Tibial artery (tissue), 4 donors: ENCODE results near the gene IL3RA.

Source experiments
- DNase-seq, 2 donors: peaks; one replicate each; pipeline ENCODE4 v3.0.0-alpha.2; 2019
- H3K27ac ChIP-seq, 2 donors: fragments of 200-600 bp; sonication (generic) in 1 of 2; 1 replicate in 1 of 2; 2 replicates in 1 of 2; pipeline ENCODE4 v1.5.1; 2018 to 2019; ENCODE audit warnings: mild to moderate bottlenecking in 1 of 2
- H3K27me3 ChIP-seq, 2 donors: fragments of 200-600 bp; sonication (generic) in 1 of 2; one replicate each; pipeline versions ENCODE4 v1.5.1 to v1.6.0; 2016 to 2019
- H3K36me3 ChIP-seq, 3 donors: fragments of 200-600 bp; sonication (generic) in 2 of 3; one replicate each; pipeline ENCODE4 v1.5.1; 2016 to 2019; ENCODE audit warnings: mild to moderate bottlenecking in 2 of 3
- H3K4me1 ChIP-seq, 4 donors: fragments of 200-600 bp; sonication (generic) in 2 of 4; 1 replicate in 3 of 4; 2 replicates in 1 of 4; pipeline ENCODE4 v1.5.1; 2016 to 2019
- H3K4me3 ChIP-seq, 2 donors: fragments of 200-600 bp; sonication (generic) in 1 of 2; 1 replicate in 1 of 2; 2 replicates in 1 of 2; pipeline ENCODE4 v1.5.1; 2018 to 2019; ENCODE audit warnings: mild to moderate bottlenecking in 2 of 2
- H3K9me3 ChIP-seq, 3 donors: fragments of 200-600 bp; sonication (generic) in 1 of 3; one replicate each; pipeline ENCODE4 v1.5.1; 2016 to 2019
- intact Hi-C: fragments of 100-400 bp; cut with DNase I; formaldehyde crosslinking; loops from one replicate; pipeline ENCODE4 v1.15.0; 2023; ENCODE audit warnings: low total_unique reads
- TF ChIP-seq, protein P1 (sequence below), 2 experiments: fragments of 200-600 bp in 1 of 2; fragments of 450-650 bp in 1 of 2; IDR thresholded peaks; one replicate each; pipeline ENCODE4 v1.5.1; 2017 to 2019; ENCODE audit warnings: antibody characterized with exemption in 2 of 2, mild to moderate bottlenecking in 1 of 2, moderate library complexity in 1 of 2

IL3RA gene

DNA sequence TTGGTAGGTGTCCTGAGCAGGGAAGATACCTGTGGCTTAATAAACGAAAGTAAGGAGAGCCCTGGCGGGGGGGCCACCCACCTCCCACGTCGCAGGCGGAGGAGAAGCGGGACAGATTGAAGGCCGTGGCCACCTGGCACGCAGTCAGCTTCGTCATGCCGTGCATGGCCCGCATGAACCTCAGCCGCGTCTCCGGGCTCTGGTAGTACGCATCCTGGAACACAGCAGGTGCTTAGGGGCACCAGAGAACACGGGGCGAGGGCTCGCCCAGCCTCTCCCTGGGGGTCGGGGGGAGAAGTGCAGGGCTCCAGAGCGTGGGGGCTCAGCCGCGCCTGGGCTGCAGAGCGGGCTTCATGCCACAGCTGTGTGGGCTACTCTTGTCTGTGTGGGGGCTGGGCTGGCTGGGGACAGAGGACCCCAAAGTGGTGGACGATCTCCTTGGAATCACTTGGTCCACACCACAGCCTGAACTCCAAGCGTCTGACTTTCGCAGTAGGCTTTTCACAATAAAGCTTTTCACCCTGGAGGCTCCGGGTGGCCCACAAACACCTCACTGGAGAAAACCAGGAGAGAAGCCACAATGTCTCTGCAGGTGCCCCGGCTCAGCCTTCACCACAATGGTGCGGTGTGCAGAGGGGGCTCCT is 82.4 kb downstream of the IL3RA start:
- peak in 1 of 2 donors; percentile 58 for DNase-seq
- Histone ChIP-seq H3K4me1 (no peaks in the 10 kb centered on the region), H3K9me3 (peaks cover 0 to 18% (median 16%) of the 10 kb centered on the region in 3 donors), H3K4me3 (no peak overlapping the region), H3K27me3 (no peaks in the 10 kb centered on the region), H3K36me3 (peaks cover 56 to 79% (median 63%) of the 10 kb centered on the region in 3 donors), H3K27ac (no peak overlapping the region)
- TF ChIP-seq, protein P1, sequence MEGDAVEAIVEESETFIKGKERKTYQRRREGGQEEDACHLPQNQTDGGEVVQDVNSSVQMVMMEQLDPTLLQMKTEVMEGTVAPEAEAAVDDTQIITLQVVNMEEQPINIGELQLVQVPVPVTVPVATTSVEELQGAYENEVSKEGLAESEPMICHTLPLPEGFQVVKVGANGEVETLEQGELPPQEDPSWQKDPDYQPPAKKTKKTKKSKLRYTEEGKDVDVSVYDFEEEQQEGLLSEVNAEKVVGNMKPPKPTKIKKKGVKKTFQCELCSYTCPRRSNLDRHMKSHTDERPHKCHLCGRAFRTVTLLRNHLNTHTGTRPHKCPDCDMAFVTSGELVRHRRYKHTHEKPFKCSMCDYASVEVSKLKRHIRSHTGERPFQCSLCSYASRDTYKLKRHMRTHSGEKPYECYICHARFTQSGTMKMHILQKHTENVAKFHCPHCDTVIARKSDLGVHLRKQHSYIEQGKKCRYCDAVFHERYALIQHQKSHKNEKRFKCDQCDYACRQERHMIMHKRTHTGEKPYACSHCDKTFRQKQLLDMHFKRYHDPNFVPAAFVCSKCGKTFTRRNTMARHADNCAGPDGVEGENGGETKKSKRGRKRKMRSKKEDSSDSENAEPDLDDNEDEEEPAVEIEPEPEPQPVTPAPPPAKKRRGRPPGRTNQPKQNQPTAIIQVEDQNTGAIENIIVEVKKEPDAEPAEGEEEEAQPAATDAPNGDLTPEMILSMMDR (IDR thresholded peaks at IDR 0.05): no peak
- intact Hi-C loops: no loop called here

DNA sequence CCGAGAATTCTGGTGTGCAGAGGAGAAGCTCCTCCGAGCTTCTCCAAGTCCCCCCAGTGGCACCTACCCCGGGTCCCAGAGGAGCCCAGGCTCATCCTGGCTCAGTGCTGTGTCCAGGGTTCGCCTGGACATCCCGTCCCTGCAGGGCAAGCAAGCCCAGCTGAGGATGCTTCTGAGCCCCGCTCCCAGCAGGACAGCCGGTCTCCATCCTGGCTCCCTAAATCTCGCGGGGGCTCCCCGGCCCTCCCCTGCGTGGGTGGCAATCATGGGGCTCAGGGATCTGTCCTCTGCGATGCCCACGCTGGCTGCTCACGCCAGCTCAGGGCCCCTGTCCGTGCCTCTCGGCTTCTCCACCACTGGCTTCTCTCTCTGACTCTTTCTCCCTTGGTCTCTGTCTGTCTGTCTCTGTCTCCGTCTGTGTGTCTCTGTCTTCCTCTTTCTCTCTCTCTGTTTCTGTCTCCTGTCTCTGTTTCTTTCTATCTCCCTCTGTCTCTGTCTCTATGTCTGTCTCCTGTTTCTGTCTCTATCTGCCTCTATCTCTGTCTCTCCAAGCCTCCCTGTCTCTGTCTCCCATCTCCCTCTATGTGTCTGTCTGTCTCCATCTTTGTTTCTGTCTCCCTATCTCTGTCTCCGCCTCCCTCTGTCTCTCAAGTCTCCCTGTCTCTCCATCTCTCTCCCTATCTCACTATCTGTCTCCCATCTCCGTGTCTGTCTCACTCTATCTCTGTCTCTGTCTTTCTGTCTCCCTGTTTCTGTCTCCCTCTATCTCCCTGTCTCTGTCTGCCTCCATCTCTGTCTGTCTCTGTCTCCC is 83.2 kb downstream of the IL3RA start:
- Histone ChIP-seq H3K4me3 (no peak overlapping the region), H3K27me3 (no peaks in the 10 kb centered on the region), H3K9me3 (peaks cover 0 to 18% (median 16%) of the 10 kb centered on the region in 3 donors), H3K27ac (no peak overlapping the region), H3K36me3 (peaks cover 51 to 73% (median 64%) of the 10 kb centered on the region in 3 donors), H3K4me1 (no peaks in the 10 kb centered on the region)
- DNase-seq: peak in 1 of 2 donors; percentile 31
- intact Hi-C loops: no loop called here
- TF ChIP-seq, protein P1 (IDR thresholded peaks at IDR 0.05): no peak

DNA sequence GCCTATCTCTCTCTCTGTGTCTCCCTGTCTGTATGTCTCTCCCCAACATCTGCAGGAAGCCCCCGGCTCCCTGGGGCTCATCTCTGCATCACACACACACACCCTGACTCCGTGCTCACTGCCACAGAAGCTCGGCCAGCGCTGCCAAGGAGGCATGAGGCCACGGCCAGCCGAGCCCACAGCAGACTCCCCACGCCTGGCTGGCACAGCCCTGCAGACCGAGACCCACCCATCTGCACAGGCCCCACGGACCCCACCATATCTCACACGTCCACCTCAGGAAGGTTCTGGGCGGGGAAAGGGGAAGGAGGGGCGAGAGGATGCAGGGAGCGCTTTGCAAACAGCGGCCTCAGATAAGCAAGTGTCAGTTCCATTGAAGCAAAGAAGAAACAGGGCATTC is 83.8 kb downstream of the IL3RA start:
- Histone ChIP-seq H3K9me3 (peaks cover 0 to 18% (median 16%) of the 10 kb centered on the region in 3 donors), H3K36me3 (peaks cover 55 to 77% (median 71%) of the 10 kb centered on the region in 3 donors), H3K4me3 (no peak overlapping the region), H3K27ac (no peak overlapping the region), H3K27me3 (no peaks in the 10 kb centered on the region), H3K4me1 (no peaks in the 10 kb centered on the region)
- intact Hi-C loops: no loop called here
- DNase-seq: peak in 1 of 2 donors; percentile 48
- TF ChIP-seq, protein P1 (IDR thresholded peaks at IDR 0.05): no peak

DNA sequence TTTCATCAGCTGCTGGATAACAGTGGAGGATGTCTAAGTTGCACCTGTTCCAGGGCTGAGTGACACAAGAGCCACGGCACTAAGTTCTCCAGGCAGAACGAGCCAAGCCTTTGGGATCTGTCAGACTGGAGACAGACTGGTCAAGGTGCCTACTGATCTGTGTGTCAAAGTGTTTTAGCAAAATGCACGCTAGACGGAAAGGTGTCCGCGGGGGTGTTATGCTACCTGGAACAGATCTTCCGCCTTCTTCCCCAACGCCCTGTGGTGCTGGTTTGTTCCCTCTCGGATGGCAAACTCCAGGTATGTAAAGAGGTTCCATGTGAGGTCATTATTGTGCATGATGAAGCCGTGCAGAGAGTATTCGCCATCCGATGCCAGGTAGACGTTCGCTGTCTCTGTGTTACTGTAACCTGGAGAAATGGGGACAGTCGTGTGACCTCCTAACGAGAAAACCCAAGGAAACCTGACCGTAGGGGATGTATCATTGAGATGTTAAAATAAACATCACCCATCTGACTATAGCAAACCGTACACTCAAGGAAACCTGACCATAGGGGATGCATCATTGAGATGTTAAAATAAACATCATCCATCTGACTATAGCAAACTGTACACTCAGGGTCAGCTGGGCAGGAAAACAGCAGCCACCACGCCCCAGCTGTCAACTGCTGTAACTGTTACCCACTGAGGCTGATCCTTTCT is 85.0 kb downstream of the IL3RA start:
- H3K27me3 ChIP-seq: no peaks in the 10 kb centered on the region
- H3K36me3 ChIP-seq: peaks cover 60 to 82% (median 80%) of the 10 kb centered on the region in 3 donors
- H3K4me3 ChIP-seq: no peak overlapping the region
- H3K4me1 ChIP-seq: no peaks in the 10 kb centered on the region
- intact Hi-C loops: no loop called here
- TF ChIP-seq, protein P1 (IDR thresholded peaks at IDR 0.05): no peak
- peaks cover 0 to 18% (median 16%) of the 10 kb centered on the region in 3 donors for H3K9me3 ChIP-seq
- peak in 1 of 2 donors; percentile 38 for DNase-seq
- H3K27ac ChIP-seq: no peak overlapping the region

DNA sequence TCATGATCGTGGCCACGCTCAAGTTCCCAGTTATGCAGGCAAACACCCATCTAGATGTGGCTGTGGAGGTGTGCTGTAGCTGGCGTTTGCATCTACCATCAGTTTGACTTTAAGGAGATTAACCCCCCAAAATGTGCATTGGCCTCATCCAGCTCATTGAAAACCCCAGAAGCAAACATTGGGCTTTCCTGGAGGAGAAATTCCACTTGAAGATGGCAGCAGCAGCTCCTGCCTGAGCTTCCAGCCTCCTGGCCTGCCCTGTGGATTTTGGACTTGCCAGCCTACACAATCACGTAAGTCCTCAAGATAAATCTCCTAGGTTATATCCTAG is 85.5 kb downstream of the IL3RA start:
- Histone ChIP-seq H3K4me1 (no peaks in the 10 kb centered on the region), H3K27me3 (no peaks in the 10 kb centered on the region), H3K27ac (no peak overlapping the region), H3K36me3 (peaks cover 60 to 86% (median 82%) of the 10 kb centered on the region in 3 donors), H3K9me3 (peaks cover 0 to 18% (median 16%) of the 10 kb centered on the region in 3 donors), H3K4me3 (no peak overlapping the region)
- TF ChIP-seq, protein P1 (IDR thresholded peaks at IDR 0.05): no peak
- DNase-seq: no peak
- intact Hi-C loops: no loop called here
